GM21515 (cell line): ENCODE data around the gene MYO3A.

ENCODE experiments used
- ATAC-seq: cut with Tn5 transposase; IDR thresholded peaks from one replicate; pipeline ENCODE4 v1.9.1; 2021; ENCODE audit not compliant: unreplicated experiment

The MYO3A gene

GRCh38 chr10:26213157-26213800 is 279.2 kb downstream of the MYO3A start:
- no peak for ATAC-seq

GRCh38 chr10:26214004-26214403 is 280.0 kb downstream of the MYO3A start:
- no peak for ATAC-seq

GRCh38 chr10:26214551-26215395 is 280.7 kb downstream of the MYO3A start:
- ATAC-seq: no peak

GRCh38 chr10:26215396-26215934 is 281.4 kb downstream of the MYO3A start:
- ATAC-seq: no peak

- no peak for ATAC-seq
Observed at GRCh38 chr10:26215935-26216584, 282.0 kb downstream of the MYO3A start.

GRCh38 chr10:26216585-26217395 is 282.8 kb downstream of the MYO3A start, which contains the start of gene GAD2:
TSS of gene GAD2 (plus strand) at chr10:26216774. CDS start at chr10:26216810, 36 bp downstream.
- ATAC-seq: no peak

GRCh38 chr10:26217396-26218086 is 283.5 kb downstream of the MYO3A start:
- ATAC-seq: no peak

GRCh38 chr10:26219676-26220075 is 285.6 kb downstream of the MYO3A start:
- no peak for ATAC-seq

- ATAC-seq: no peak
Observed at GRCh38 chr10:26220901-26221300, 286.9 kb downstream of the MYO3A start.

GRCh38 chr10:26221541-26221940 is 287.5 kb downstream of the MYO3A start:
- no peak for ATAC-seq

- ATAC-seq: no peak
Observed at GRCh38 chr10:26222563-26222962, 288.5 kb downstream of the MYO3A start.

- ATAC-seq: no peak
Observed at GRCh38 chr10:26225322-26225721, 291.3 kb downstream of the MYO3A start.

GRCh38 chr10:26227786-26228185 is 293.8 kb downstream of the MYO3A start:
- ATAC-seq: no peak

- ATAC-seq: no peak
Observed at GRCh38 chr10:26232174-26232573, 298.1 kb downstream of the MYO3A start.

- no peak for ATAC-seq
Observed at GRCh38 chr10:26235761-26236160, 301.7 kb downstream of the MYO3A start.

GRCh38 chr10:26238378-26238777 is 304.3 kb downstream of the MYO3A start:
- no peak for ATAC-seq

- ATAC-seq: no peak
Observed at GRCh38 chr10:26242706-26243350, 308.8 kb downstream of the MYO3A start.

- ATAC-seq: no peak
Observed at GRCh38 chr10:26243351-26243720, 309.3 kb downstream of the MYO3A start.

- no peak for ATAC-seq
Observed at GRCh38 chr10:26249681-26250080, 315.7 kb downstream of the MYO3A start.

- no peak for ATAC-seq
Observed at GRCh38 chr10:26251925-26252324, 317.9 kb downstream of the MYO3A start.
